H1 (cell line): ENCODE measurements around the gene CCDC40.

Source experiments
- BRCA1 ChIP-seq: IDR thresholded peaks from 2 replicates; pipeline ENCODE4 v1.6.1; 2012; ENCODE audit warnings: low read depth, low read length, improper control_type of control experiment
- CEBPB ChIP-seq: IDR thresholded peaks from 2 replicates; pipeline ENCODE4 v1.6.1; 2012; ENCODE audit warnings: low read depth, low read length
- HDAC6 ChIP-seq: IDR thresholded peaks from one replicate; pipeline ENCODE4 v1.7.1; 2012; ENCODE audit warnings: low read depth, mild to moderate bottlenecking, inconsistent platforms, low read length, moderate library complexity
- POLR2A ChIP-seq, 2 experiments: IDR thresholded peaks; 1 replicate in 1 of 2; 2 replicates in 1 of 2; pipeline ENCODE4 v1.6.1; 2011; ENCODE audit warnings: low read depth in 2 of 2, low read length in 2 of 2, mild to moderate bottlenecking in 2 of 2; ENCODE audit errors: control extremely low read depth in 1 of 2
- POLR2AphosphoS5 ChIP-seq: IDR thresholded peaks from 2 replicates; pipeline ENCODE4 v1.6.1; 2011; ENCODE audit warnings: low read depth, low read length
- RAD21 ChIP-seq, 2 experiments: IDR thresholded peaks in 1 of 2; conservative IDR thresholded peaks in 1 of 2; 2 replicates each; pipeline ENCODE4 v1.6.1; 2011; ENCODE audit warnings: low read depth in 2 of 2, low read length in 2 of 2, improper control_type of control experiment in 1 of 2, inconsistent platforms in 1 of 2, mild to moderate bottlenecking in 1 of 2, moderate library complexity in 1 of 2
- SIN3A ChIP-seq, 2 experiments: IDR thresholded peaks in 1 of 2; conservative IDR thresholded peaks in 1 of 2; 2 replicates each; pipeline ENCODE4 v1.6.1; 2011 to 2012; ENCODE audit warnings: low read length in 2 of 2, improper control_type of control experiment in 1 of 2, low read depth in 1 of 2, mild to moderate bottlenecking in 1 of 2
- SIX5 ChIP-seq: IDR thresholded peaks from 2 replicates; pipeline ENCODE4 v1.6.1; 2011; ENCODE audit warnings: mild to moderate bottlenecking, low read depth, low read length
- SP1 ChIP-seq: IDR thresholded peaks from 2 replicates; pipeline ENCODE4 v1.6.1; 2011; ENCODE audit warnings: low read depth, low read length
- ZNF274 ChIP-seq: IDR thresholded peaks from 2 replicates; pipeline ENCODE4 v1.7.0; 2012; ENCODE audit warnings: low read length, borderline replicate concordance; ENCODE audit errors: extremely low read depth
- TF ChIP-seq, protein P1 (sequence below), 3 experiments: IDR thresholded peaks; 1 replicate in 2 of 3; 2 replicates in 1 of 3; pipeline versions ENCODE4 v1.5.1 to v1.6.1; 2011; ENCODE audit warnings: low read length in 3 of 3, mild to moderate bottlenecking in 3 of 3, inconsistent platforms in 2 of 3, low read depth in 1 of 3, moderate library complexity in 1 of 3; ENCODE audit not compliant: insufficient read depth in 1 of 3; ENCODE audit errors: control extremely low read depth in 1 of 3

DNA sequence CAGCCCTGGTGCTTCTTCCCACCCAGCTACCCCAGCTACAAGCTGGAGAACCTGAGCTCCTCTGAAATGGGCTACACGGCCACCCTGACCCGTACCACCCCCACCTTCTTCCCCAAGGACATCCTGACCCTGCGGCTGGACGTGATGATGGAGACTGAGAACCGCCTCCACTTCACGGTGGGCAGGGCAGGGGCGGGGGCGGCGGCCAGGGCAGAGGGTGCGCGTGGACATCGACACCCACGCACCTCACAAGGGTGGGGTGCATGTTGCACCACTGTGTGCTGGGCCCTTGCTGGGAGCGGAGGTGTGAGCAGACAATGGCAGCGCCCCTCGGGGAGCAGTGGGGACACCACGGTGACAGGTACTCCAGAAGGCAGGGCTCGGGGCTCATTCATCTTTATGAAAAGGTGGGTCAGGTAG, 68.5 kb downstream of the CCDC40 start:
- TF ChIP-seq SP1 (no peak), SIN3A (conservative IDR thresholded peaks at IDR 0.05 in 1 of 2, IDR thresholded peaks at IDR 0.05 in 1 of 2; ENCODE audit: low read depth in 1 of 2, low read length in 2 of 2) (no peak), POLR2A (IDR thresholded peaks at IDR 0.05; ENCODE audit: control extremely low read depth in 1 of 2, low read depth in 2 of 2, low read length in 2 of 2) (no peak), HDAC6 (no peak), RAD21 (IDR thresholded peaks at IDR 0.05 in 1 of 2, conservative IDR thresholded peaks at IDR 0.05 in 1 of 2; ENCODE audit: low read depth in 2 of 2, low read length in 2 of 2) (no peak), SIX5 (no peak), BRCA1 (no peak), CEBPB (no peak), ZNF274 (no peak), POLR2AphosphoS5 (no peak)
- TF ChIP-seq, protein P1, sequence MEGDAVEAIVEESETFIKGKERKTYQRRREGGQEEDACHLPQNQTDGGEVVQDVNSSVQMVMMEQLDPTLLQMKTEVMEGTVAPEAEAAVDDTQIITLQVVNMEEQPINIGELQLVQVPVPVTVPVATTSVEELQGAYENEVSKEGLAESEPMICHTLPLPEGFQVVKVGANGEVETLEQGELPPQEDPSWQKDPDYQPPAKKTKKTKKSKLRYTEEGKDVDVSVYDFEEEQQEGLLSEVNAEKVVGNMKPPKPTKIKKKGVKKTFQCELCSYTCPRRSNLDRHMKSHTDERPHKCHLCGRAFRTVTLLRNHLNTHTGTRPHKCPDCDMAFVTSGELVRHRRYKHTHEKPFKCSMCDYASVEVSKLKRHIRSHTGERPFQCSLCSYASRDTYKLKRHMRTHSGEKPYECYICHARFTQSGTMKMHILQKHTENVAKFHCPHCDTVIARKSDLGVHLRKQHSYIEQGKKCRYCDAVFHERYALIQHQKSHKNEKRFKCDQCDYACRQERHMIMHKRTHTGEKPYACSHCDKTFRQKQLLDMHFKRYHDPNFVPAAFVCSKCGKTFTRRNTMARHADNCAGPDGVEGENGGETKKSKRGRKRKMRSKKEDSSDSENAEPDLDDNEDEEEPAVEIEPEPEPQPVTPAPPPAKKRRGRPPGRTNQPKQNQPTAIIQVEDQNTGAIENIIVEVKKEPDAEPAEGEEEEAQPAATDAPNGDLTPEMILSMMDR (IDR thresholded peaks at IDR 0.05; ENCODE audit: control extremely low read depth in 1 of 3, insufficient read depth in 1 of 3, low read depth in 1 of 3, low read length in 3 of 3) = no peak
